Liver (tissue), 3 donors: ENCODE measurements around the gene GUCA1A.

Experiments used
- EGR1 ChIP-seq, 2 donors: IDR thresholded peaks; 2 replicates each; pipeline ENCODE4 v1.6.1; 2016 to 2018; ENCODE audit warnings: antibody characterized with exemption in 2 of 2, low read depth in 2 of 2
- GABPA ChIP-seq, 2 donors: IDR thresholded peaks in 1 of 2; conservative IDR thresholded peaks in 1 of 2; 2 replicates each; pipeline ENCODE4 v1.6.1; 2016; ENCODE audit warnings: antibody characterized with exemption in 2 of 2, mild to moderate bottlenecking in 1 of 2, moderate library complexity in 1 of 2
- HNF4G ChIP-seq: IDR thresholded peaks from 2 replicates; pipeline ENCODE4 v1.6.1; 2016; ENCODE audit warnings: antibody characterized with exemption
- JUND ChIP-seq, 2 donors: IDR thresholded peaks; 2 replicates each; pipeline ENCODE4 v1.6.1; 2016; ENCODE audit warnings: antibody characterized with exemption in 2 of 2
- RAD21 ChIP-seq, 2 donors: IDR thresholded peaks; 2 replicates each; pipeline ENCODE4 v1.6.1; 2016; ENCODE audit warnings: antibody characterized with exemption in 2 of 2, mild to moderate bottlenecking in 2 of 2
- SP1 ChIP-seq: IDR thresholded peaks from 2 replicates; pipeline ENCODE4 v1.6.1; 2018; ENCODE audit warnings: antibody characterized with exemption, mild to moderate bottlenecking
- TAF1 ChIP-seq: conservative IDR thresholded peaks from 2 replicates; pipeline ENCODE4 v1.6.1; 2016; ENCODE audit warnings: antibody characterized with exemption, mild to moderate bottlenecking
- YY1 ChIP-seq: IDR thresholded peaks from 2 replicates; pipeline ENCODE4 v1.6.1; 2016; ENCODE audit warnings: antibody characterized with exemption, mild to moderate bottlenecking
- TF ChIP-seq, protein P1 (sequence below): fragments of 150-350 bp; IDR thresholded peaks from 2 replicates; pipeline ENCODE4 v1.5.1; 2017; ENCODE audit warnings: improper control_type of control experiment, low read depth, low read length; ENCODE audit not compliant: missing input control
- TF ChIP-seq, protein P2 (sequence below): IDR thresholded peaks from 2 replicates; pipeline ENCODE4 v1.6.1; 2016; ENCODE audit warnings: antibody characterized with exemption, mild to moderate bottlenecking
- TF ChIP-seq, protein P3 (sequence below): IDR thresholded peaks from 2 replicates; pipeline ENCODE4 v1.6.1; 2016; ENCODE audit warnings: antibody characterized with exemption
- TF ChIP-seq, protein P4 (sequence below): IDR thresholded peaks from 2 replicates; pipeline ENCODE4 v1.6.1; 2016; ENCODE audit warnings: antibody characterized with exemption
- donor health status: healthy.
- donor health status: healthy.

DNA sequence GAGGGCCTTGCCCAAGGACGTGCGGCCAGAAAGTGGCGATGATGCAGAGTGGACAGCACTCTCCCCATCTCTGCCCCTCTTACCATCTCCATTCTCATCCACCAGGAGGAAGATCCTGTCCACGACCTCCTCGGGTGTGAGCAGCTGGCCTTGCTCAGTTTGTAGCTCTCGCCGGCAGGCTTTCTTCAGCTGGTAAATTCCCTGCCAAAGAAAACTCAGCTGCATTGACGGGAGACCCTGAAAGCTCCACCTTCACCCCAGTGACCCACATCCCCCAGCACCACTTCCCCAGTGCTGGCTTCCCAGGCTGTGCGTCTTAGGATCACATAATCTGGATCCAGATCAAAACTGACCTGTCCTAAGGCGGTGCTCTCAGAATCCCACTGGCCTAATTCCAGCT lies 12.4 kb downstream of the GUCA1A start:
- TF ChIP-seq, protein P1, sequence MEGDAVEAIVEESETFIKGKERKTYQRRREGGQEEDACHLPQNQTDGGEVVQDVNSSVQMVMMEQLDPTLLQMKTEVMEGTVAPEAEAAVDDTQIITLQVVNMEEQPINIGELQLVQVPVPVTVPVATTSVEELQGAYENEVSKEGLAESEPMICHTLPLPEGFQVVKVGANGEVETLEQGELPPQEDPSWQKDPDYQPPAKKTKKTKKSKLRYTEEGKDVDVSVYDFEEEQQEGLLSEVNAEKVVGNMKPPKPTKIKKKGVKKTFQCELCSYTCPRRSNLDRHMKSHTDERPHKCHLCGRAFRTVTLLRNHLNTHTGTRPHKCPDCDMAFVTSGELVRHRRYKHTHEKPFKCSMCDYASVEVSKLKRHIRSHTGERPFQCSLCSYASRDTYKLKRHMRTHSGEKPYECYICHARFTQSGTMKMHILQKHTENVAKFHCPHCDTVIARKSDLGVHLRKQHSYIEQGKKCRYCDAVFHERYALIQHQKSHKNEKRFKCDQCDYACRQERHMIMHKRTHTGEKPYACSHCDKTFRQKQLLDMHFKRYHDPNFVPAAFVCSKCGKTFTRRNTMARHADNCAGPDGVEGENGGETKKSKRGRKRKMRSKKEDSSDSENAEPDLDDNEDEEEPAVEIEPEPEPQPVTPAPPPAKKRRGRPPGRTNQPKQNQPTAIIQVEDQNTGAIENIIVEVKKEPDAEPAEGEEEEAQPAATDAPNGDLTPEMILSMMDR: no peak
- TF ChIP-seq, protein P2, sequence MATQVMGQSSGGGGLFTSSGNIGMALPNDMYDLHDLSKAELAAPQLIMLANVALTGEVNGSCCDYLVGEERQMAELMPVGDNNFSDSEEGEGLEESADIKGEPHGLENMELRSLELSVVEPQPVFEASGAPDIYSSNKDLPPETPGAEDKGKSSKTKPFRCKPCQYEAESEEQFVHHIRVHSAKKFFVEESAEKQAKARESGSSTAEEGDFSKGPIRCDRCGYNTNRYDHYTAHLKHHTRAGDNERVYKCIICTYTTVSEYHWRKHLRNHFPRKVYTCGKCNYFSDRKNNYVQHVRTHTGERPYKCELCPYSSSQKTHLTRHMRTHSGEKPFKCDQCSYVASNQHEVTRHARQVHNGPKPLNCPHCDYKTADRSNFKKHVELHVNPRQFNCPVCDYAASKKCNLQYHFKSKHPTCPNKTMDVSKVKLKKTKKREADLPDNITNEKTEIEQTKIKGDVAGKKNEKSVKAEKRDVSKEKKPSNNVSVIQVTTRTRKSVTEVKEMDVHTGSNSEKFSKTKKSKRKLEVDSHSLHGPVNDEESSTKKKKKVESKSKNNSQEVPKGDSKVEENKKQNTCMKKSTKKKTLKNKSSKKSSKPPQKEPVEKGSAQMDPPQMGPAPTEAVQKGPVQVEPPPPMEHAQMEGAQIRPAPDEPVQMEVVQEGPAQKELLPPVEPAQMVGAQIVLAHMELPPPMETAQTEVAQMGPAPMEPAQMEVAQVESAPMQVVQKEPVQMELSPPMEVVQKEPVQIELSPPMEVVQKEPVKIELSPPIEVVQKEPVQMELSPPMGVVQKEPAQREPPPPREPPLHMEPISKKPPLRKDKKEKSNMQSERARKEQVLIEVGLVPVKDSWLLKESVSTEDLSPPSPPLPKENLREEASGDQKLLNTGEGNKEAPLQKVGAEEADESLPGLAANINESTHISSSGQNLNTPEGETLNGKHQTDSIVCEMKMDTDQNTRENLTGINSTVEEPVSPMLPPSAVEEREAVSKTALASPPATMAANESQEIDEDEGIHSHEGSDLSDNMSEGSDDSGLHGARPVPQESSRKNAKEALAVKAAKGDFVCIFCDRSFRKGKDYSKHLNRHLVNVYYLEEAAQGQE: no peak
- no peak for TF ChIP-seq SP1
- TF ChIP-seq YY1: no peak
- TF ChIP-seq, protein P3, sequence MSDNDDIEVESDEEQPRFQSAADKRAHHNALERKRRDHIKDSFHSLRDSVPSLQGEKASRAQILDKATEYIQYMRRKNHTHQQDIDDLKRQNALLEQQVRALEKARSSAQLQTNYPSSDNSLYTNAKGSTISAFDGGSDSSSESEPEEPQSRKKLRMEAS: no peak
- no peak for TF ChIP-seq GABPA (IDR thresholded peaks at IDR 0.05 in 1 of 2, conservative IDR thresholded peaks at IDR 0.05 in 1 of 2)
- no peak for TF ChIP-seq HNF4G
- no peak for TF ChIP-seq TAF1
- no peak for TF ChIP-seq RAD21 (IDR thresholded peaks at IDR 0.05)
- no peak for TF ChIP-seq JUND (IDR thresholded peaks at IDR 0.05)
- TF ChIP-seq, protein P4, sequence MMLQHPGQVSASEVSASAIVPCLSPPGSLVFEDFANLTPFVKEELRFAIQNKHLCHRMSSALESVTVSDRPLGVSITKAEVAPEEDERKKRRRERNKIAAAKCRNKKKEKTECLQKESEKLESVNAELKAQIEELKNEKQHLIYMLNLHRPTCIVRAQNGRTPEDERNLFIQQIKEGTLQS: no peak
- TF ChIP-seq EGR1 (IDR thresholded peaks at IDR 0.05; ENCODE audit: low read depth in 2 of 2): no peak
